Fibroblast of the aortic adventitia (primary cell): ENCODE results near the gene WIZ. TPM values are rescaled to one million over a fixed set of nuclear protein-coding genes. Genes with fewer than 3 reads are reported as not detected.
"Not testable (repeated sequence)": the region's sequence is repeated elsewhere in the genome, so short reads cannot be mapped to it uniquely, and the experiment has no call there.

ENCODE experiments used
- DNase-seq: peaks from one replicate; pipeline ENCODE4 v3.0.0-alpha.2; 2010; ENCODE audit warnings: low read depth
- H3K4me3 ChIP-seq: 2 replicates; pipeline ENCODE4 v1.5.1; 2011; ENCODE audit warnings: low read depth, mild to moderate bottlenecking, control low read depth, low read length, moderate library complexity
- total RNA-seq: library from RNA; depleted of rRNA; stranded (reverse); fragments of >200 nt; gene quantifications from 2 replicates; pipeline ENCODE4 v1.2.3, GENCODE V29; 2012; ENCODE audit warnings: low replicate concordance
- TF ChIP-seq, protein P1 (sequence below): IDR thresholded peaks from 2 replicates; pipeline ENCODE4 v1.5.1; 2011; ENCODE audit warnings: mild to moderate bottlenecking, low read length, control low read depth, inconsistent platforms; ENCODE audit not compliant: insufficient read depth

The WIZ gene
- total RNA-seq, 1 donor, result 13.4 TPM

DNA sequence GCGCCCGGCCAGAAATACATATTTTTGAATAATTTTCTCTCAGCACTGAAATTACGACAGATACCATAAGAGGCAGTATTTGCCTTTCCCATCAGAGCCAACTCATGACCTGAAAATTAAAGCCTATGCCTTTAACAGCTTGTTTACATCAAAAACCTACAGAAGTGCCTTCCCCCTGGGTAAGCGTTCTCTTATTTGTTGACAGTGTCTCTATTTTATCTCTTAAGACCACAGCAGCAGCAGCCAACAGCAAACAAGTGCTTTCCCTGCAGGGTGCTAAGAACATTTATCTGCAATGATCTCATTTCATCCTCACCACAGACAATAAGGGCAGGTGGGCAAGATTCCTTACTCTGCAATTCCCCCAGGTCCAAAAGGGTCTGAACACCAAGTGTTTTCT lies 36.9 kb downstream of the WIZ start:
- H3K4me3 ChIP-seq, result no peak overlapping the region
- TF ChIP-seq, protein P1, sequence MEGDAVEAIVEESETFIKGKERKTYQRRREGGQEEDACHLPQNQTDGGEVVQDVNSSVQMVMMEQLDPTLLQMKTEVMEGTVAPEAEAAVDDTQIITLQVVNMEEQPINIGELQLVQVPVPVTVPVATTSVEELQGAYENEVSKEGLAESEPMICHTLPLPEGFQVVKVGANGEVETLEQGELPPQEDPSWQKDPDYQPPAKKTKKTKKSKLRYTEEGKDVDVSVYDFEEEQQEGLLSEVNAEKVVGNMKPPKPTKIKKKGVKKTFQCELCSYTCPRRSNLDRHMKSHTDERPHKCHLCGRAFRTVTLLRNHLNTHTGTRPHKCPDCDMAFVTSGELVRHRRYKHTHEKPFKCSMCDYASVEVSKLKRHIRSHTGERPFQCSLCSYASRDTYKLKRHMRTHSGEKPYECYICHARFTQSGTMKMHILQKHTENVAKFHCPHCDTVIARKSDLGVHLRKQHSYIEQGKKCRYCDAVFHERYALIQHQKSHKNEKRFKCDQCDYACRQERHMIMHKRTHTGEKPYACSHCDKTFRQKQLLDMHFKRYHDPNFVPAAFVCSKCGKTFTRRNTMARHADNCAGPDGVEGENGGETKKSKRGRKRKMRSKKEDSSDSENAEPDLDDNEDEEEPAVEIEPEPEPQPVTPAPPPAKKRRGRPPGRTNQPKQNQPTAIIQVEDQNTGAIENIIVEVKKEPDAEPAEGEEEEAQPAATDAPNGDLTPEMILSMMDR, result no peak
- no peak for DNase-seq

GRCh38 chr19:15411351-15411750 lies 38.4 kb downstream of the WIZ start:
- not testable (repeated sequence) for H3K4me3 ChIP-seq, DNase-seq

DNA sequence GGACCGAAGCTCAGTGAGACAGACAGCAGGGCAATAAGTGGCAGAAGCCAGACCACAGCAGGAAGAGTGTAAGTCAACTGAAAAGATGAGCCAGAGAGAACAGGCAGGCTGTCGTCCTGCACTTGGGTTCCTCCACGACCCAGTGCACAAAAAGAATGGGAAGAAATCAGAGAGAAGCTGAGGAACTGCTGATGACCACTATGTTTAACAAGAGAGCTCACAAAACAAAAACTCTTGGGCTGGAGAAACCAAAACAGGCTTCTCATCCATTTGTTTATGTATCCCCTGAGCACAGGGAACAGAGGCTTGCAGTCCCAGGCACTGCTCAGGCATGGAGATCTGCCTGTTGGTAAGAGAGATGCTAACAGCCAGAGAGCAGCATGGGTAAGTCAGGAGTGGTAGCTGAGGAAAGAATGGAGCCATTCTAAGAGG lies 45.0 kb downstream of the WIZ start:
- TF ChIP-seq, protein P1, result no peak
- no peak for DNase-seq
- H3K4me3 ChIP-seq, result no peak overlapping the region

DNA sequence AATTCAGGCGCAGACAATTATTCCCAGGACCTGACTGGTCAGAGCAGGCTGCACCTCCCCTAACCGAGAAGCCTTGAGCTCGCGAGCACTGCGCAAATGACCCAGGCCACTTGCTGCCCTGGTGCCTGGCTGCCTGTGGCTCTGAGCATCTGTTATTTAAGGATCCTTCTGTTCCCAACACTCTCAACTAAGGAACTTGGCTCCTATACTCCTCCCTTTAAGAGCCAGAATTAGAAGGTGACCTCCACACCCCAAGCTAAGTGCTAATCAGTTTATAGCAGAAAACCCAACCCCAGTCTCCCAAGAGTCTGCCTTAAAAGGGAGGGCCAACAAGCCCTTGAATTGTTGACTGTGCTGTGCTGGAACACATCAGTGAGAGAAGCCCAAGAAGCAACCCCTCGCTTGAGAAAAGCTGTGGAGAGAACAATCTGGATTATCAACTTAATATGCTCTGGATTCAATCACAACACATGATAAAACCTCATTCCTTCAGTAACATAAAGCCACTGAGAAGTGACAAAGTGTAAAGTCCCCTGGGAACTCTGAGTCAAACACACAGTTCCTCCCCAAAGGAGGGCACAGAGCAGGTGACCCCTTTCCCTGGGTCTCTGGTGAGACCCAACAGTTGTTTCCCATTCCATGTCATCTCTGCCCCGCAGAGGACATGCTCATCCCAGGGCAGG lies 45.5 kb downstream of the WIZ start:
- TF ChIP-seq, protein P1, result no peak
- DNase-seq, result no peak
- H3K4me3 ChIP-seq, result no peak overlapping the region

DNA sequence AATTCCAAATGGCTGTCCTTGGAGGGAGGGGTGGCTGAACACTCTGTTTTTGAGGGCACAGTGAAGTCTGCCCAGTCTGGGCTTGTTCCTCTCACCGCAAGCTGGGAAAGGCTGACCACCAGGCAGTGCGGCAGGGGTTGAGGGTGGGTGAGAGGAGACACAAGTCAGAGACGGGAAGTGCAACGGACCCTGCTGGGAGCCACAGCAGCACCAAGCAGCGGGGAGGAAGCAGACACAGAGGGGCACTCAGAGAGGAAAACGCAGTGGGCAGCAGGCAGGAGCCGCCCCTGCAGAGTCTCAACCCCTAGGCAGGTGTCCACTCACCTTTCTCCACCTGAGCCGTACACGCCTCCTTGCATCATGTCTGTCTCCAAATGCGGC lies 46.6 kb downstream of the WIZ start:
- TF ChIP-seq, protein P1, result no peak
- DNase-seq, result no peak
- H3K4me3 ChIP-seq, result no peak overlapping the region

- H3K4me3 ChIP-seq, result no peak overlapping the region
- TF ChIP-seq, protein P1, result no peak
- DNase-seq, result no peak
These were observed 47.2 kb downstream of the WIZ start for GRCh38 chr19:15402411-15403150.

DNA sequence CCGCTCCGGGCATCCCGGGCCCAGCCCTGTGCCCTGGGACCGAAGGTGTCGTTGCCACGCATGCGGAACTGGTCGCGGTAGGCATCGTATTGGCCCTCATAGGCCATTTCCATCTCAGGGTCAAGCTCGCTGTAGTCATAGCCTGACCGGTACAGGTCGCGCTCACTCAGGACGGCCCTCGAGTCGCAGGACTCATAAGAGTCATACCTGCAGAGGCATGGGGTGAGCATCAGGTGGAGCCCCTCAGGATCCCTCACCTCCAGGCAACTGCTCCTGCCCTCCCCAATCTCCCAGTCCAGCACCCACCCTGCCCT lies 48.4 kb downstream of the WIZ start:
- TF ChIP-seq, protein P1, result no peak
- no peak for DNase-seq
- H3K4me3 ChIP-seq, result no peak overlapping the region
